ENCODE measurements around the gene FNBP1.

FNBP1 gene

GRCh38 chr9:130024597-130024994 is 18.4 kb downstream of the FNBP1 start:
- Histone ChIP-seq H3K4me2 (ENCODE audit: low read depth, low read length, poor library complexity, severe bottlenecking) (peak overlapping the region; percentile 61), H3K36me3 (ENCODE audit: low read length) (no peaks in the 10 kb centered on the region), H3K79me2 (ENCODE audit: insufficient read depth, low read length) (peaks cover 100% of the 10 kb centered on the region), H3K9ac (ENCODE audit: low read length) (no peak overlapping the region), H3K4me3 (ENCODE audit: insufficient read depth, low read length, poor library complexity, severe bottlenecking) (no peak overlapping the region), H3F3A (ENCODE audit: insufficient read depth) (peaks cover 65% of the 10 kb centered on the region), H3K9me3 (ENCODE audit: insufficient read depth, low read length) (no peaks in the 10 kb centered on the region), H3K9me2 (replicated peaks; ENCODE audit: insufficient read depth, low read length) (no peaks in the 10 kb centered on the region), H3K27ac (ENCODE audit: low read depth, low read length) (peak overlapping the region; percentile 91), H4K20me1 (ENCODE audit: low read depth, low read length) (peaks cover 13% of the 10 kb centered on the region; the same call in 1 of the 2 replicates), H2AFZ (ENCODE audit: low read depth, low read length, severe bottlenecking) (no peak overlapping the region), H3K27me3 (ENCODE audit: low read length) (no peaks in the 10 kb centered on the region)
- TF ChIP-seq CTCF (IDR thresholded peaks at IDR 0.05; ENCODE audit: insufficient read depth, low read length, poor library complexity, severe bottlenecking) = no peak
- TF ChIP-seq EZH2phosphoT487 (conservative IDR thresholded peaks at IDR 0.05; ENCODE audit: low read length) = no peak

GRCh38 chr9:130023994-130024596 is 18.9 kb downstream of the FNBP1 start:
- no peak overlapping the region for H2AFZ ChIP-seq (ENCODE audit: low read depth, low read length, severe bottlenecking)
- peaks cover 13% of the 10 kb centered on the region; the same call in 1 of the 2 replicates for H4K20me1 ChIP-seq (ENCODE audit: low read depth, low read length)
- no peaks in the 10 kb centered on the region for H3K36me3 ChIP-seq (ENCODE audit: low read length)
- H3K4me3 ChIP-seq (ENCODE audit: insufficient read depth, low read length, poor library complexity, severe bottlenecking) = peak overlapping the region; percentile 26
- no peak for TF ChIP-seq CTCF (IDR thresholded peaks at IDR 0.05; ENCODE audit: insufficient read depth, low read length, poor library complexity, severe bottlenecking)
- TF ChIP-seq EZH2phosphoT487 (conservative IDR thresholded peaks at IDR 0.05; ENCODE audit: low read length) = no peak
- peak overlapping the region; percentile 91 for H3K27ac ChIP-seq (ENCODE audit: low read depth, low read length)
- no peaks in the 10 kb centered on the region for H3K27me3 ChIP-seq (ENCODE audit: low read length)
- H3K4me2 ChIP-seq (ENCODE audit: low read depth, low read length, poor library complexity, severe bottlenecking) = peak overlapping the region; percentile 61
- peaks cover 100% of the 10 kb centered on the region for H3K79me2 ChIP-seq (ENCODE audit: insufficient read depth, low read length)
- H3K9me2 ChIP-seq (replicated peaks; ENCODE audit: insufficient read depth, low read length) = no peaks in the 10 kb centered on the region
- H3K9me3 ChIP-seq (ENCODE audit: insufficient read depth, low read length) = no peaks in the 10 kb centered on the region
- peak overlapping the region; percentile 31 for H3K9ac ChIP-seq (ENCODE audit: low read length)
- peaks cover 62% of the 10 kb centered on the region for H3F3A ChIP-seq (ENCODE audit: insufficient read depth)

- TF ChIP-seq CTCF (IDR thresholded peaks at IDR 0.05; ENCODE audit: insufficient read depth, low read length, poor library complexity, severe bottlenecking) (no peak), EZH2phosphoT487 (conservative IDR thresholded peaks at IDR 0.05; ENCODE audit: low read length) (no peak)
- Histone ChIP-seq H3K36me3 (ENCODE audit: low read length) (no peaks in the 10 kb centered on the region), H3F3A (ENCODE audit: insufficient read depth) (peaks cover 54% of the 10 kb centered on the region), H3K27me3 (ENCODE audit: low read length) (no peaks in the 10 kb centered on the region), H3K9ac (ENCODE audit: low read length) (peak overlapping the region; percentile 31), H3K79me2 (ENCODE audit: insufficient read depth, low read length) (peaks cover 100% of the 10 kb centered on the region), H2AFZ (ENCODE audit: low read depth, low read length, severe bottlenecking) (no peak overlapping the region), H4K20me1 (ENCODE audit: low read depth, low read length) (peaks cover 12% of the 10 kb centered on the region; the same call in 1 of the 2 replicates), H3K4me2 (ENCODE audit: low read depth, low read length, poor library complexity, severe bottlenecking) (peak overlapping the region; percentile 61), H3K9me3 (ENCODE audit: insufficient read depth, low read length) (no peaks in the 10 kb centered on the region), H3K9me2 (replicated peaks; ENCODE audit: insufficient read depth, low read length) (no peaks in the 10 kb centered on the region), H3K4me3 (ENCODE audit: insufficient read depth, low read length, poor library complexity, severe bottlenecking) (peak overlapping the region; percentile 26), H3K27ac (ENCODE audit: low read depth, low read length) (peak overlapping the region; percentile 91)
Observed at GRCh38 chr9:130023144-130023787, 19.7 kb downstream of the FNBP1 start.
